ENCODE measurements around the gene HOMER2.

Gene HOMER2

GRCh38 chr15:82931221-82931620 is 21.3 kb downstream of the HOMER2 start:
- DNase-seq (ENCODE audit: low read depth in 2 of 3, low spot score in 1 of 3) = no peak

GRCh38 chr15:82930461-82930860 is 22.1 kb downstream of the HOMER2 start:
- no peak for DNase-seq (ENCODE audit: low read depth in 2 of 3, low spot score in 1 of 3)

- DNase-seq (ENCODE audit: low read depth in 2 of 3, low spot score in 1 of 3) = no peak
Observed at GRCh38 chr15:82928711-82929110, 23.8 kb downstream of the HOMER2 start.

DNA sequence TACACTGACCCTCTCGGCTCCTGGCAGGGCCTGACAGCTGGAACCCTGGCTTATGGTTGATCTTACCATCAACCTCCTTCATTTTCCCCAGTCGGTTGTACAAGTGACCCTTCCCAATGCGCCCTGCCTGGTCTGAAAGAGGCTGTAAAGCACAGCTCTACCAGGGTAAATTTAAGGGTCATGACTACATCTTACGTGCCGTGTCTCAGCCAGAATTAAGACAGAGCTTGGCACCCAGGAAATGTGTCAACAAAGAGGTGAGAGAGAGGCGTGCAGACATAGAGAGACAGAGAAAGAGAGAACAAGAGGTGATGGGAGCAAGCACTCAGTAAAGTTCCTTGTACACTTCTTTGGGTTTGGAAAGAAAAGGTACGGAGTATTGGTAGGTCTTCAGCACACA is 28.8 kb downstream of the HOMER2 start:
- no peak for DNase-seq (ENCODE audit: low read depth in 2 of 3, low spot score in 1 of 3)

- no peak for DNase-seq (ENCODE audit: low read depth in 2 of 3, low spot score in 1 of 3)
Observed at GRCh38 chr15:82922737-82923136, 29.8 kb downstream of the HOMER2 start.

- DNase-seq (ENCODE audit: low read depth in 2 of 3, low spot score in 1 of 3) = no peak
Observed at GRCh38 chr15:82921939-82922338, 30.6 kb downstream of the HOMER2 start.

- DNase-seq (ENCODE audit: low read depth in 2 of 3, low spot score in 1 of 3) = no peak
Observed at GRCh38 chr15:82921242-82921641, 31.3 kb downstream of the HOMER2 start.

- no peak for DNase-seq (ENCODE audit: low read depth in 2 of 3, low spot score in 1 of 3)
Observed at GRCh38 chr15:82919231-82919886, 33.2 kb downstream of the HOMER2 start.

- no peak for DNase-seq (ENCODE audit: low read depth in 2 of 3, low spot score in 1 of 3)
Observed at GRCh38 chr15:82918607-82919230, 33.8 kb downstream of the HOMER2 start.

GRCh38 chr15:82918162-82918561 is 34.4 kb downstream of the HOMER2 start:
- DNase-seq (ENCODE audit: low read depth in 2 of 3, low spot score in 1 of 3) = no peak

DNA sequence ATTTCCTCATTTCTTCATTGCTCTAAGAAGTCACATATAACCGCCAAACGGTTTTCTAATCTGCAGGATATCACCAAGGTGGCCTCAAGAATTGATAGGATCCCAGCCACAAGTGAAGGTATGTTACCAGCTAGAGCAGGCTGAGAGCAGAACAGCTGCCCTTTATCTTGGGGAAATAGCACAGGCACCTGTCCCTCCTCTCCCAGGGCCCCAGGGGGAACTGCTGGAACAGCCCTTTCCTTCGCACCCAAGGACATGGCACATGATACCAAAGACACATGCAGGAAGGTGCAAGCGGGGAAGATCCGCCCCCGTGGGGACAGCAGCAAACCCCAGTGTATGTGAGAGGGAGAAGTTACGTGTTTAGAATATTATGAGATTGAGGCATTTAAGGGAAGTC is 35.3 kb downstream of the HOMER2 start:
- no peak for DNase-seq (ENCODE audit: low read depth in 2 of 3, low spot score in 1 of 3)

- DNase-seq (ENCODE audit: low read depth in 2 of 3, low spot score in 1 of 3) = no peak
Observed at GRCh38 chr15:82916161-82916952, 36.2 kb downstream of the HOMER2 start.

DNA sequence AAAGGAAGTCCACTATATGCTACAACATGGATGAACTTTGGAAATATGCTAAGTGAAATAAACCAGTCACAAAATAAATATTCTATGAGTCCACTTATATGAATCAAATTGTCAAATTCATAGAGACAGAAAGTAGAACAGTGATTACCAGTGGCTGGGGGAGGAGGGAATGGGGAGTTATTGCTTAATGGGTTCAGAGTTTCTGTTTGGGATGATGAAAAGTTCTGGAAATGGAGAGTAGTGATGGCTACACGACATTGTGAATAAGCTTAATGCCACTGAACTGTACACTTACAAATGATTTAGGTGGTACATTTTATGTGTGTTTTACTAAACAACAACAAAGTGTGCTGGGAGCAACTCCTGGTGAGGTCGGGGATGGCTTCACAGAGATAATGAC is 38.1 kb downstream of the HOMER2 start:
- no peak for DNase-seq (ENCODE audit: low read depth in 2 of 3, low spot score in 1 of 3)

- no peak for DNase-seq (ENCODE audit: low read depth in 2 of 3, low spot score in 1 of 3)
Observed at GRCh38 chr15:82911458-82911857, 41.1 kb downstream of the HOMER2 start.

DNA sequence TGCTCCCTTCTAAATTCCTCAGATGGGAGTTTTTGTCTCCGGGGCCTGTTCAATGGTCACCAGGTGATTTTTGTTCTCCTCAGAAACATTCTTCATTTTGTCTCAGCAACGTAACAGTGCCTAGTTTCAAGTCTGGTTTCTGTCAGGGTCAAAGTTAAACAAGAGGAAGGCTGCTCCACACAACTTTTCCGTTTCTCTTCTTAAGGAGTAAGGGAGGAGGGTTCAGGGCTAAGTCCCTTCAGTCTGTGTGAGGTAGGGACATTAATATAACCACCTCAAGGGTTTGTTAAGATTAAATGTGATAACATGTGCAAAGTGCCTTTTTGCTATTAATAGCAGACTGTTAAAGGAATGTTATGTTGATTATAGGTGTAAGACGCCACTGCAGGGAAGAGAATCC is 41.8 kb downstream of the HOMER2 start:
- no peak for DNase-seq (ENCODE audit: low read depth in 2 of 3, low spot score in 1 of 3)

DNA sequence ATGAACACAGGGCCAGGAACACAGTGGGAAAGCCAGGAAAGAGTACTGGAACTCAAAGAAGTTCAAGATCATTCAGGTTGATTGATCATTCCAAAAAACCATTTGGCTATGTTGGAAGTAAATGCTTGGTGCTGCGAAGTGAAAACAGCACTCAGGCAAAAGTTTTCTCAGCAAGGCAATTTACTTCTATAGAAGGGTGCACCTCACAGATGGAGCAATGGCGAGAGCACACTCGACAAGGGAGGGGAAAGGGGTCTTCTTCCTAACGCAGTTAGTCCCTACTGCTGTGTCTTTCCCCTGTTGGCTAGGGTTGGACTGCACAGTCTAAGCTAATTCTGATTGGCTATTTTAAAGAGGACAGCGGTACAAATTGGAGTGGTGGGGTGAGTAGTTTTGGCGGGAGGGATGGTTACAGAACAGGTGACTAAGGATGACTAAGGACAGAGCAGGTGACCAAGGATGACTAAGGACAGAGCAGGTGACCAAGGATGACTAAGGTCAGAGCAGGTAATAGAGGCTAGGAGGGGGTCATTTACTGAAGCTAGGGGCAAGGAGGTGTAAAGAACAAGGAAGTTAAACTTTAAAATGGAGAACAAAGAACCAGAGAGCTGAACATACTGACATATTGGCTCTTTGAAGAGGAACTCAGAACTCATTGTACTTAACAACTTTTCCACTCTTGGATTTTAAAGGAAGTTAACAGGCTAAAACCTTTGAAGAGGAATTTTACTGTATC is 43.3 kb downstream of the HOMER2 start:
- no peak for DNase-seq (ENCODE audit: low read depth in 2 of 3, low spot score in 1 of 3)

- no peak for DNase-seq (ENCODE audit: low read depth in 2 of 3, low spot score in 1 of 3)
Observed at GRCh38 chr15:82907350-82907749, 45.2 kb downstream of the HOMER2 start.

GRCh38 chr15:82904574-82904973 is 47.9 kb downstream of the HOMER2 start:
- no peak for DNase-seq (ENCODE audit: low read depth in 2 of 3, low spot score in 1 of 3)

- DNase-seq (ENCODE audit: low read depth in 2 of 3, low spot score in 1 of 3) = no peak
Observed at GRCh38 chr15:82903511-82903910, 49.0 kb downstream of the HOMER2 start.

- no peak for DNase-seq (ENCODE audit: low read depth in 2 of 3, low spot score in 1 of 3)
Observed at GRCh38 chr15:82901114-82901805, 51.3 kb downstream of the HOMER2 start.

GRCh38 chr15:82900511-82901060 is 51.9 kb downstream of the HOMER2 start:
- DNase-seq (ENCODE audit: low read depth in 2 of 3, low spot score in 1 of 3) = no peak
